Measurements from ENCODE around the gene UGT1A8.

GRCh38 chr2:233668605-233669260 is 51.3 kb downstream of the UGT1A8 start:
- TF ChIP-seq CTCF (IDR thresholded peaks at IDR 0.05; ENCODE audit: insufficient read depth, low read length) (no peak), POLR2AphosphoS5 (IDR thresholded peaks at IDR 0.05; ENCODE audit: low read depth) (no peak)

All from HL-60 (cell line).